MM.1S (cell line): ENCODE data around the gene PCDHA12.

Source experiments
- CTCF ChIP-seq: fragments of 300-600 bp; sonication (generic); IDR thresholded peaks from 2 replicates; pipeline ENCODE4 v1.5.1; 2016; ENCODE audit warnings: antibody characterized with exemption, low read length, mixed read lengths
- EZH2 ChIP-seq: fragments of 300-600 bp; sonication (generic); optimal IDR thresholded peaks from 2 replicates; pipeline ENCODE3; 2017; ENCODE audit warnings: low read depth, mild to moderate bottlenecking, antibody characterized with exemption, low read length, mixed read lengths

- no peak for TF ChIP-seq EZH2
- no peak for TF ChIP-seq CTCF
Observed at GRCh38 chr5:140857987-140858240, 17.2 kb upstream of the PCDHA12 start.
